HepG2 (cell line): ENCODE results near the gene MROH2A. TPM values are rescaled to one million over a fixed set of nuclear protein-coding genes. Genes with fewer than 3 reads are reported as not detected.

ENCODE experiments used
- AKAP8 ChIP-seq: sonication (generic); formaldehyde crosslinking; IDR thresholded peaks from 2 replicates; pipeline ENCODE4 v1.5.1; 2020; ENCODE audit warnings: mild to moderate bottlenecking, missing genetic modification reagents
- CSRNP2 ChIP-seq: sonication (generic); formaldehyde crosslinking; conservative IDR thresholded peaks from 2 replicates; pipeline ENCODE4 v1.8.0; 2022; ENCODE audit warnings: low read depth, missing genetic modification reagents
- KMT2A ChIP-seq: sonication (generic); formaldehyde crosslinking; IDR thresholded peaks from 2 replicates; pipeline ENCODE4 v1.4.0; 2020; ENCODE audit warnings: missing genetic modification reagents
- LBX2 ChIP-seq: sonication (generic); formaldehyde crosslinking; IDR thresholded peaks from 2 replicates; pipeline ENCODE4 v1.5.0; 2020; ENCODE audit warnings: missing genetic modification reagents, mild to moderate bottlenecking, borderline replicate concordance
- MAFG ChIP-seq: sonication (generic); formaldehyde crosslinking; IDR thresholded peaks from 2 replicates; pipeline ENCODE4 v1.5.1; 2020; ENCODE audit warnings: mild to moderate bottlenecking, missing genetic modification reagents
- MNT ChIP-seq: fragments of 450-650 bp; IDR thresholded peaks from 2 replicates; pipeline ENCODE4 v1.6.1; 2016
- MTA3 ChIP-seq: sonication (generic); formaldehyde crosslinking; IDR thresholded peaks from 2 replicates; pipeline ENCODE4 v1.4.0; 2020; ENCODE audit warnings: missing genetic modification reagents
- MTF2 ChIP-seq: sonication (generic); formaldehyde crosslinking; IDR thresholded peaks from 2 replicates; pipeline ENCODE4 v1.5.0; 2020; ENCODE audit warnings: missing genetic modification reagents, borderline replicate concordance
- MXI1 ChIP-seq: IDR thresholded peaks from 3 replicates; pipeline ENCODE4 v1.6.1; 2012; ENCODE audit warnings: low read depth, low read length, inconsistent platforms, borderline replicate concordance
- NKX3-1 ChIP-seq: sonication (generic); formaldehyde crosslinking; IDR thresholded peaks from 2 replicates; pipeline ENCODE4 v1.5.0; 2020; ENCODE audit warnings: missing genetic modification reagents
- PCBP1 ChIP-seq: fragments of 200-400 bp; formaldehyde crosslinking; IDR thresholded peaks from 2 replicates; pipeline ENCODE4 v1.6.1; 2017; ENCODE audit warnings: mild to moderate bottlenecking, low read depth, low read length, borderline replicate concordance
- PHF21A ChIP-seq: sonication (generic); formaldehyde crosslinking; IDR thresholded peaks from 2 replicates; pipeline ENCODE4 v1.5.0; 2020; ENCODE audit warnings: mild to moderate bottlenecking, missing genetic modification reagents
- SRY ChIP-seq: sonication (generic); formaldehyde crosslinking; IDR thresholded peaks from 2 replicates; pipeline ENCODE4 v1.8.0; 2022; ENCODE audit warnings: mild to moderate bottlenecking, missing genetic modification reagents
- THAP8 ChIP-seq: sonication (generic); formaldehyde crosslinking; IDR thresholded peaks from 2 replicates; pipeline ENCODE4 v1.5.1; 2020; ENCODE audit warnings: missing genetic modification reagents, mild to moderate bottlenecking, borderline replicate concordance
- YEATS2 ChIP-seq: sonication (generic); formaldehyde crosslinking; IDR thresholded peaks from 2 replicates; pipeline ENCODE4 v1.4.0; 2020; ENCODE audit warnings: missing genetic modification reagents, borderline replicate concordance
- ZBTB7B ChIP-seq: sonication (generic); formaldehyde crosslinking; IDR thresholded peaks from 2 replicates; pipeline ENCODE4 v1.4.0; 2020; ENCODE audit warnings: missing genetic modification reagents
- ZFP36L2 ChIP-seq: sonication (generic); formaldehyde crosslinking; IDR thresholded peaks from 2 replicates; pipeline ENCODE4 v1.4.0; 2020; ENCODE audit warnings: missing genetic modification reagents
- ZNF709 ChIP-seq: sonication (generic); formaldehyde crosslinking; IDR thresholded peaks from 2 replicates; pipeline ENCODE4 v1.5.0; 2020; ENCODE audit warnings: mild to moderate bottlenecking, missing genetic modification reagents
- polyA plus RNA-seq, 8 experiments: library from polyadenylated mRNA; depleted of rRNA in 3 of 8; stranded (reverse) in 7 of 8; unstranded in 1 of 8; fragments of >200 nt; fragmentation: Illumina TruSeq in 4 of 8; extraction: Trizol in 4 of 8; gene quantifications; 2 replicates each; pipeline versions ENCODE4 v1.2.1 to v1.2.3, GENCODE V29; 2011 to 2016; ENCODE audit warnings: low read depth in 4 of 8, missing spikeins in 1 of 8, mixed read lengths in 1 of 8; ENCODE audit not compliant: insufficient read depth in 1 of 8
- total RNA-seq, 5 experiments: library from RNA; depleted of rRNA; stranded (reverse); fragments of >200 nt; fragmentation: Illumina TruSeq; extraction: Trizol; gene quantifications; 2 replicates each; pipeline ENCODE4 v1.2.3, GENCODE V29; 2016; ENCODE audit warnings: low read depth in 1 of 5
- TF ChIP-seq, protein P1 (sequence below), 2 experiments: sonication (generic) in 1 of 2; formaldehyde crosslinking in 1 of 2; IDR thresholded peaks; 2 replicates each; pipeline versions ENCODE4 v1.5.1 to v1.6.1; 2011 to 2020; ENCODE audit warnings: borderline replicate concordance in 1 of 2, low read depth in 1 of 2, low read length in 1 of 2, mild to moderate bottlenecking in 1 of 2, missing genetic modification reagents in 1 of 2, moderate library complexity in 1 of 2

Gene MROH2A
- total and polyA plus RNA-seq, 2 of the 13 experiments (the other 11 are each of a cell fraction or from before 2014, with no cell fraction given), result 0.03 to 0.04 TPM

GRCh38 chr2:233854241-233854981, 76.3 kb downstream of the MROH2A start, which contains the start of gene HJURP (continued):
- TF ChIP-seq MNT (peak; percentile 47; the same call in 1 of the 2 replicates), KMT2A (CRISPR knock-in tag) (peak; percentile 78), MTF2 (0 out of 2 replicates have a peak, but pooled peaks have one; percentile 29), LBX2 (CRISPR knock-in tag) (no peak), AKAP8 (peak; percentile 24; the same call in 1 of the 2 replicates), SRY (CRISPR knock-in tag) (no peak; the same call in 1 of the 2 replicates), MXI1 (peak; percentile 90; the same call in 2 of the 3 replicates), ZFP36L2 (CRISPR knock-in tag) (no peak), NKX3-1 (CRISPR knock-in tag) (peak; percentile 85), ZNF709 (CRISPR knock-in tag) (peak; percentile 80), CSRNP2 (CRISPR knock-in tag) (peak; percentile 97), PHF21A (CRISPR knock-in tag) (0 out of 2 replicates have a peak, but pooled peaks have one; percentile 41), MAFG (CRISPR knock-in tag) (peak; percentile 10; the same call in 1 of the 2 replicates), YEATS2 (CRISPR knock-in tag) (peak; percentile 70; the same call in 1 of the 2 replicates), THAP8 (no peak; the same call in 1 of the 2 replicates), MTA3 (no peak), ZBTB7B (CRISPR knock-in tag) (no peak), PCBP1 (peak; percentile 71; the same call in 1 of the 2 replicates)
- TF ChIP-seq, protein P1, sequence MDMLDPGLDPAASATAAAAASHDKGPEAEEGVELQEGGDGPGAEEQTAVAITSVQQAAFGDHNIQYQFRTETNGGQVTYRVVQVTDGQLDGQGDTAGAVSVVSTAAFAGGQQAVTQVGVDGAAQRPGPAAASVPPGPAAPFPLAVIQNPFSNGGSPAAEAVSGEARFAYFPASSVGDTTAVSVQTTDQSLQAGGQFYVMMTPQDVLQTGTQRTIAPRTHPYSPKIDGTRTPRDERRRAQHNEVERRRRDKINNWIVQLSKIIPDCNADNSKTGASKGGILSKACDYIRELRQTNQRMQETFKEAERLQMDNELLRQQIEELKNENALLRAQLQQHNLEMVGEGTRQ (IDR thresholded peaks at IDR 0.05; ENCODE audit: low read depth, low read length), result no peak
- TF ChIP-seq, protein P1 (CRISPR knock-in tag; IDR thresholded peaks at IDR 0.05; ENCODE audit: borderline replicate concordance), result no peak
